ENCODE results near the gene TLL2.

- no peak for TF ChIP-seq CTCF (IDR thresholded peaks at IDR 0.05; ENCODE audit: borderline replicate concordance, extremely low read depth, low read length, poor library complexity, severe bottlenecking)
- TF ChIP-seq EZH2 (IDR thresholded peaks at IDR 0.05; ENCODE audit: borderline replicate concordance, low read depth, low read length, severe bottlenecking) = no peak
Measured at GRCh38 chr10:96338279-96338925, 175.3 kb downstream of the TLL2 start.
